ENCODE measurements around the gene CLTCL1.

The CLTCL1 gene

GRCh38 chr22:19224985-19225384 is 66.5 kb downstream of the CLTCL1 start:
- no peak for DNase-seq (ENCODE audit: extremely low read depth, insufficient read length)
- Histone ChIP-seq H3K4me3 (replicated peaks; ENCODE audit: low read depth, low read length) (no peak overlapping the region), H3K27me3 (replicated peaks; ENCODE audit: control insufficient read depth, insufficient read depth, low read length) (no peaks in the 10 kb centered on the region), H3K36me3 (ENCODE audit: control insufficient read depth, insufficient read depth, low read length) (no peaks in the 10 kb centered on the region)
- no peak for TF ChIP-seq CTCF (IDR thresholded peaks at IDR 0.05; ENCODE audit: insufficient read depth, low read length, poor library complexity, severe bottlenecking)

- H3K36me3 ChIP-seq (ENCODE audit: control insufficient read depth, insufficient read depth, low read length), result no peaks in the 10 kb centered on the region
- no peaks in the 10 kb centered on the region for H3K27me3 ChIP-seq (replicated peaks; ENCODE audit: control insufficient read depth, insufficient read depth, low read length)
- no peak for TF ChIP-seq CTCF (IDR thresholded peaks at IDR 0.05; ENCODE audit: insufficient read depth, low read length, poor library complexity, severe bottlenecking)
- DNase-seq (ENCODE audit: extremely low read depth, insufficient read length), result no peak
- H3K4me3 ChIP-seq (replicated peaks; ENCODE audit: low read depth, low read length), result no peak overlapping the region
These were observed 67.0 kb downstream of the CLTCL1 start for GRCh38 chr22:19224557-19224956.

GRCh38 chr22:19223617-19224016 is 67.9 kb downstream of the CLTCL1 start:
- no peak for TF ChIP-seq CTCF (IDR thresholded peaks at IDR 0.05; ENCODE audit: insufficient read depth, low read length, poor library complexity, severe bottlenecking)
- no peaks in the 10 kb centered on the region for H3K36me3 ChIP-seq (ENCODE audit: control insufficient read depth, insufficient read depth, low read length)
- no peak for DNase-seq (ENCODE audit: extremely low read depth, insufficient read length)
- H3K27me3 ChIP-seq (replicated peaks; ENCODE audit: control insufficient read depth, insufficient read depth, low read length), result no peaks in the 10 kb centered on the region
- no peak overlapping the region for H3K4me3 ChIP-seq (replicated peaks; ENCODE audit: low read depth, low read length)

GRCh38 chr22:19223110-19223509 is 68.4 kb downstream of the CLTCL1 start:
- Histone ChIP-seq H3K4me3 (replicated peaks; ENCODE audit: low read depth, low read length) (no peak overlapping the region), H3K36me3 (ENCODE audit: control insufficient read depth, insufficient read depth, low read length) (no peaks in the 10 kb centered on the region), H3K27me3 (replicated peaks; ENCODE audit: control insufficient read depth, insufficient read depth, low read length) (no peaks in the 10 kb centered on the region)
- DNase-seq (ENCODE audit: extremely low read depth, insufficient read length), result no peak
- no peak for TF ChIP-seq CTCF (IDR thresholded peaks at IDR 0.05; ENCODE audit: insufficient read depth, low read length, poor library complexity, severe bottlenecking)

GRCh38 chr22:19222242-19223005 is 69.1 kb downstream of the CLTCL1 start:
- H3K4me3 ChIP-seq (replicated peaks; ENCODE audit: low read depth, low read length), result no peak overlapping the region
- H3K27me3 ChIP-seq (replicated peaks; ENCODE audit: control insufficient read depth, insufficient read depth, low read length), result no peaks in the 10 kb centered on the region
- no peak for TF ChIP-seq CTCF (IDR thresholded peaks at IDR 0.05; ENCODE audit: insufficient read depth, low read length, poor library complexity, severe bottlenecking)
- no peak for DNase-seq (ENCODE audit: extremely low read depth, insufficient read length)
- H3K36me3 ChIP-seq (ENCODE audit: control insufficient read depth, insufficient read depth, low read length), result no peaks in the 10 kb centered on the region

GRCh38 chr22:19220867-19221266 is 70.7 kb downstream of the CLTCL1 start:
- Histone ChIP-seq H3K36me3 (ENCODE audit: control insufficient read depth, insufficient read depth, low read length) (no peaks in the 10 kb centered on the region), H3K27me3 (replicated peaks; ENCODE audit: control insufficient read depth, insufficient read depth, low read length) (no peaks in the 10 kb centered on the region), H3K4me3 (replicated peaks; ENCODE audit: low read depth, low read length) (no peak overlapping the region)
- TF ChIP-seq CTCF (IDR thresholded peaks at IDR 0.05; ENCODE audit: insufficient read depth, low read length, poor library complexity, severe bottlenecking), result no peak
- DNase-seq (ENCODE audit: extremely low read depth, insufficient read length), result no peak

Measured in GM06990 (cell line).